ENCODE results near the gene CENPW. TPM values are rescaled to one million over a fixed set of nuclear protein-coding genes. Genes with fewer than 3 reads are reported as not detected.

CENPW gene
- total and polyA plus RNA-seq, 4 donors, result 0.63 to 10.3 (median 4.4) TPM

- TF ChIP-seq, protein P1, sequence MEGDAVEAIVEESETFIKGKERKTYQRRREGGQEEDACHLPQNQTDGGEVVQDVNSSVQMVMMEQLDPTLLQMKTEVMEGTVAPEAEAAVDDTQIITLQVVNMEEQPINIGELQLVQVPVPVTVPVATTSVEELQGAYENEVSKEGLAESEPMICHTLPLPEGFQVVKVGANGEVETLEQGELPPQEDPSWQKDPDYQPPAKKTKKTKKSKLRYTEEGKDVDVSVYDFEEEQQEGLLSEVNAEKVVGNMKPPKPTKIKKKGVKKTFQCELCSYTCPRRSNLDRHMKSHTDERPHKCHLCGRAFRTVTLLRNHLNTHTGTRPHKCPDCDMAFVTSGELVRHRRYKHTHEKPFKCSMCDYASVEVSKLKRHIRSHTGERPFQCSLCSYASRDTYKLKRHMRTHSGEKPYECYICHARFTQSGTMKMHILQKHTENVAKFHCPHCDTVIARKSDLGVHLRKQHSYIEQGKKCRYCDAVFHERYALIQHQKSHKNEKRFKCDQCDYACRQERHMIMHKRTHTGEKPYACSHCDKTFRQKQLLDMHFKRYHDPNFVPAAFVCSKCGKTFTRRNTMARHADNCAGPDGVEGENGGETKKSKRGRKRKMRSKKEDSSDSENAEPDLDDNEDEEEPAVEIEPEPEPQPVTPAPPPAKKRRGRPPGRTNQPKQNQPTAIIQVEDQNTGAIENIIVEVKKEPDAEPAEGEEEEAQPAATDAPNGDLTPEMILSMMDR (IDR thresholded peaks at IDR 0.05; ENCODE audit: control extremely low read depth, extremely low read depth), result no peak
- WGBS, 2 donors, result 100% methylated on average over 1 of the region's 1 CpG
- H3K9me3 ChIP-seq (ENCODE audit: control insufficient read depth in 4 of 4, insufficient read depth in 3 of 4, low read length in 3 of 4), result no peaks in the 10 kb centered on the region
- no peak for DNase-seq
- no peaks in the 10 kb centered on the region for H3K27me3 ChIP-seq (ENCODE audit: control insufficient read depth in 3 of 3, insufficient read depth in 3 of 3, low read length in 2 of 3)
- no peak overlapping the region for H3K9ac ChIP-seq (ENCODE audit: insufficient read depth in 1 of 2, low read length in 2 of 2)
- no peaks in the 10 kb centered on the region for H3K36me3 ChIP-seq (ENCODE audit: control insufficient read depth in 4 of 4, insufficient read depth in 4 of 4, low read length in 4 of 4)
- ATAC-seq (ENCODE audit: insufficient read depth, low FRiP score), result no peak
- H3K27ac ChIP-seq (ENCODE audit: low read depth in 1 of 2, low read length in 1 of 2), result no peak overlapping the region
- H3K4me1 ChIP-seq (ENCODE audit: control insufficient read depth in 5 of 5, insufficient read depth in 5 of 5, low read length in 5 of 5), result no peaks in the 10 kb centered on the region
- no peak overlapping the region for H3K4me3 ChIP-seq
Measured at GRCh38 chr6:126374372-126374771, 34.5 kb downstream of the CENPW start.

GRCh38 chr6:126376682-126377081, 36.8 kb downstream of the CENPW start:
- H3K9ac ChIP-seq (ENCODE audit: insufficient read depth in 1 of 2, low read length in 2 of 2), result no peak overlapping the region
- H3K4me1 ChIP-seq (ENCODE audit: control insufficient read depth in 5 of 5, insufficient read depth in 5 of 5, low read length in 5 of 5), result no peaks in the 10 kb centered on the region
- no peak for ATAC-seq (ENCODE audit: insufficient read depth, low FRiP score)
- H3K27me3 ChIP-seq (ENCODE audit: control insufficient read depth in 3 of 3, insufficient read depth in 3 of 3, low read length in 2 of 3), result no peaks in the 10 kb centered on the region
- no peak overlapping the region for H3K4me3 ChIP-seq
- no peaks in the 10 kb centered on the region for H3K36me3 ChIP-seq (ENCODE audit: control insufficient read depth in 4 of 4, insufficient read depth in 4 of 4, low read length in 4 of 4)
- TF ChIP-seq, protein P1 (IDR thresholded peaks at IDR 0.05; ENCODE audit: control extremely low read depth, extremely low read depth), result no peak
- H3K9me3 ChIP-seq (ENCODE audit: control insufficient read depth in 4 of 4, insufficient read depth in 3 of 4, low read length in 3 of 4), result peaks cover 0 to 3% (median 0%) of the 10 kb centered on the region in 4 donors
- H3K27ac ChIP-seq (ENCODE audit: low read depth in 1 of 2, low read length in 1 of 2), result no peak overlapping the region
- DNase-seq, result no peak
- 97 to 98% methylated on average over 2 of the region's 2 CpGs for WGBS, 2 donors

- DNase-seq (no peak), ATAC-seq (ENCODE audit: insufficient read depth, low FRiP score) (no peak)
- no peak overlapping the region for H3K4me3 ChIP-seq
- H3K27ac ChIP-seq (ENCODE audit: low read depth in 1 of 2, low read length in 1 of 2), result no peak overlapping the region
- no peak overlapping the region for H3K9ac ChIP-seq (ENCODE audit: insufficient read depth in 1 of 2, low read length in 2 of 2)
- H3K4me1 ChIP-seq (ENCODE audit: control insufficient read depth in 5 of 5, insufficient read depth in 5 of 5, low read length in 5 of 5), result no peaks in the 10 kb centered on the region
- H3K36me3 ChIP-seq (ENCODE audit: control insufficient read depth in 4 of 4, insufficient read depth in 4 of 4, low read length in 4 of 4), result no peaks in the 10 kb centered on the region
- H3K9me3 ChIP-seq (ENCODE audit: control insufficient read depth in 4 of 4, insufficient read depth in 3 of 4, low read length in 3 of 4), result peaks cover 0 to 3% (median 0%) of the 10 kb centered on the region in 4 donors
- no peaks in the 10 kb centered on the region for H3K27me3 ChIP-seq (ENCODE audit: control insufficient read depth in 3 of 3, insufficient read depth in 3 of 3, low read length in 2 of 3)
- TF ChIP-seq, protein P1 (IDR thresholded peaks at IDR 0.05; ENCODE audit: control extremely low read depth, extremely low read depth), result no peak
- WGBS, 2 donors, result 72 to 88% methylated on average over 2 of the region's 2 CpGs
Measured at GRCh38 chr6:126377594-126378153, 37.8 kb downstream of the CENPW start.

- no peaks in the 10 kb centered on the region for H3K4me1 ChIP-seq (ENCODE audit: control insufficient read depth in 5 of 5, insufficient read depth in 5 of 5, low read length in 5 of 5)
- no peaks in the 10 kb centered on the region for H3K27me3 ChIP-seq (ENCODE audit: control insufficient read depth in 3 of 3, insufficient read depth in 3 of 3, low read length in 2 of 3)
- no peak for ATAC-seq (ENCODE audit: insufficient read depth, low FRiP score)
- no peak overlapping the region for H3K27ac ChIP-seq (ENCODE audit: low read depth in 1 of 2, low read length in 1 of 2)
- TF ChIP-seq, protein P1 (IDR thresholded peaks at IDR 0.05; ENCODE audit: control extremely low read depth, extremely low read depth), result no peak
- no peaks in the 10 kb centered on the region for H3K36me3 ChIP-seq (ENCODE audit: control insufficient read depth in 4 of 4, insufficient read depth in 4 of 4, low read length in 4 of 4)
- WGBS, 2 donors, result 71 to 81% methylated on average over 1 of the region's 1 CpG
- H3K9ac ChIP-seq (ENCODE audit: insufficient read depth in 1 of 2, low read length in 2 of 2), result no peak overlapping the region
- no peak overlapping the region for H3K4me3 ChIP-seq
- peak in 1 of 3 donors; percentile 27 for DNase-seq
- H3K9me3 ChIP-seq (ENCODE audit: control insufficient read depth in 4 of 4, insufficient read depth in 3 of 4, low read length in 3 of 4), result peaks cover 0 to 5% (median 3%) of the 10 kb centered on the region in 4 donors
Measured at GRCh38 chr6:126380072-126380583, 40.2 kb downstream of the CENPW start.

All from lung (tissue), 12 donors.